Activated CD8-positive, alpha-beta memory T cell treated with anti-CD3 and anti-CD28 coated beads for 48 hours (primary cell): ENCODE results near the gene COL6A1.
"Not testable (repeated sequence)": the region's sequence is repeated elsewhere in the genome, so short reads cannot be mapped to it uniquely, and the experiment has no call there.

Experiments used
- DNase-seq, 3 experiments: peaks; one replicate each; pipeline ENCODE4 v3.0.0-alpha.2; 2020; ENCODE audit warnings: low read depth in 2 of 3, low spot score in 2 of 3

The COL6A1 gene

DNA sequence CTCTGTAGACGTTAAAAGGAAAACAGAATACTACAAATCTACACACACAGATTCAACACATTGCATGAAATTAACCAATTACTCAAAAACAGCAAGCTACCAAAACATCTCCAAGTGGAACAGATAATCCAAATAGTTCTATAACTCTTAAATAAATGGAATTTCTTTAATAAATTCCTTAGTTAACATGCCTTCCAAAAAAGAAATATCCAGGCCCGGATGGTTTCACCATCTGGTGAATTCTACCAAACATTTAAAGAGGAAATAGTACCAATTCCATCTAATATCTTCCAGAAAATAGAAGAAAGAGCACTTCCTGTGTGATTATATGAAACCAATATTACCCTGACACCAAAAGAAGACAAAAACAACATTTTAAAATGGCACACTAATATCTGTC is 63.6 kb downstream of the COL6A1 start:
- no peak for DNase-seq

DNA sequence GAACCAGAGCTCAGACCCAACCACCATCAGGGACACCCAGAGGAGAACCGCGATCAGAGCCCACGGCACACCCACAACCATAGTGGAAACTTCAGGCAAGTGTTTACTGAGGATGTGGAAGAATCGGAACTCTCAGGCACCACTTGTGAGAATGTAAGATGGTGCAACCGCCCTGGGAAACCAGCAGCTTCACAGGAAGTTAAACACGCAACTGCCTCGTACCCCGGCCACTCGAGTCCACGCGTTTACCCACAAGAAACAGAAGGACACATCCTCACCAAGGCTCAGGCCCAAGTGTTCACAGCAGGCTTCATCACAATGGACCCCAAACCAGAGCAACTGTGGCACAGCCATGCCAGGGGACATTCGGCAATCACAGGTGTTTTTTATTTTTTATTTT is 64.9 kb downstream of the COL6A1 start:
- DNase-seq: no peak

DNA sequence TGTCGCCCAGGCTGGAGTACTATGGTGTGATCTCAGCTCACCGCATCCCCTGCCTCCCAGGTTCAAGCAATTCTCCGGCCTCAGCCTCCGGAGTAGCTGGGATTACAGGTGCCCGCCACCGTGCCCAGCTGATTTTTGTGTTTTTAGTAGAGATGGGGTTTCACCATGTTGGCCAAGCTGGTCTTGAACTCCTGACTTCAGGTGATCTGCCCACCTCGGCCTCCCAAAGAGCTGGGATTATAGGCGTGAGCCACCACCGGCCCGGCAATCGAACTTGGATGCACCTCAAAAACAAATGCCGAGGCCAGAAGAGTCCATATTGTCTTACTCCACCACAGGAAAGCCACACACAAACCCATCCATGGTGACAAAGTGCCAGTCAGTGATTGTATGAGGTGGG is 65.3 kb downstream of the COL6A1 start:
- DNase-seq: not testable (repeated sequence)

- DNase-seq: no peak
Observed at GRCh38 chr21:46048926-46049889, 67.6 kb downstream of the COL6A1 start.

DNA sequence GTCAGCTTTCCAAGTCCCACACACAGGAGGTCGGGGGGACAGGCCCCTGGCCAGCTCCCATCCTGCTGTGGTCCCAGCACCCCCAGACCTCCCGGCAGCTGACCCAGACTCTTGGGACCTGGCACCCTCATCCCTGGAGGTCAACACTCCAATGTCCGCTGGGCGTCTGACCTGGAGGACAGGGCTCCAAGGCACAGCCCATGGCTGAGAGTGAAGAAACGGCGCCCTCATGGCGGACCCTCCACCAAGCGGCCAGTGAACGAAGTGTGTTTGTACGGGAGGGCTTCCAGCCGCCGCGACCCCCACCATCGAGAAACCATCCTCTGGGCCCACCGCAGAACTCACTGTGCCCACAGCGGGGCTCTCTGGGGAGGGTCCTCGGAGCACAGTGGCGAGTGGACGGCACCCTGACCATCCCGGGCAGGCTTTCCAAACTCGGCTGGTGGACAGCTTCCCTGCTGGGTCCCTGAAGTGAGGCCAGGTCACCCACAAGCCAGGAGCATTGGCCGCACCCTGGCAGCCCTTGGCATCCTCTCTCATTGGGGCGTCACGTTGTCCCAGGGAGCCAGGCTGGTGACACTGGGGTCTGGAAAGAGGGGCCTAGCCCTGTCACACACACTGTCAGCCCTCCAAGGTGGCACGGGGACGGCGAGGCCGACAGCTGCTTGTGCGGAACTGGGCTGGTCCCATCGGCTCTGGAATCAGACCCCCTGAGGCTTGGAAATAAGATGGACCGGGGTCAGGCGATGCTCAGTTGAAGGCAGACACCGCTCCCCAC is 68.5 kb downstream of the COL6A1 start:
- DNase-seq: no peak

DNA sequence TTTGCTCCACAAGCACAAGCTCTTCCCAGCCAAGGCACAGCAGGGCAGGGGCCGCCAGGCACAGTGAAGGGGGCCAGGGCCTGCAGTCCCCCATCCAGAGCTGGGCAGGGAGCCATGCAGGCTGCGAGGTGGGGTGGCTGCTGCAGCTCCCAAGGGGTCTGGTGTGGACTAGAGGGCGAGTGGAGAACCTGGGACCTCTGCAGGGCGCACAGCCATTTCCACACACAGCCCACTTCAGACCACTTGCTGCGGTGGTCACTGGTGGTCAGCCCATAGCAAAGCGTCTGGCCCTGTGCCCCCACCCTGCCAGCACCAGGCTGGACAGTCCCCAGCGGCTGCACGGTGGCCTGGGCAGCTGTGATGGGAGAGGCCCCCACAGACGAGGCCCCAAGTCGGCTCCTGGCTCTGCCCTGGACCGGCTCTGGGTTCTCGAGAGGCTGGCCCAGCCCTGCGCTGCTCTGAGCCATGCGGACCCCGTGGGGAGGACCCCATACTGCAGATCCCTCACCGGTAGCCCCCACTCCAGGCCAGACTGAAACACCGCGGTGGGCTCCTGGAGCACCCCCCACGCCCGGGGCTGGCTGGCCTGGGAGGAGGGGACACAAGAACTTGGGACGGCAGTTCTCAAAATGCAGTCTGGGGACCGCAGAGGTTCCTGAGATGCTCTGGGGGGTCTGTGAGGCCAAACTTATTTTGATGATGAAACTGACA is 69.3 kb downstream of the COL6A1 start:
- no peak for DNase-seq

DNA sequence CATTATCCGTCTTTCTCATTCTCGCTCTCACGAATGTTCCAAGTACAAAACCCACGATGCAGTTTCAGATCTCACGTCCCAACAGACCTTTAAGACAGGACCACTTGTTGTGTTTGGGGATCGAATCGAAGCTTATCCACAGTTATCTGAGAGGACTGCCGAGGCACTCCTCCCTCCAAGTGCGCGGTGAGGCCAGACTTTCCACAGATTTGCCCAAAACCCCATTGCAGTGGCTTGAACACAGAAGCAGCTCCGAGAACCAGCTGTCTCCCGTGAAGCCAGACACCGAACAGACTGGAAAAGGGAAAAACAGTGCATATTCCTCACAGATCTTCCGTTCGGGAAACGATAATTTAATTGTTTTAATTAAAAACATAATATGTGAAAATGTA is 69.8 kb downstream of the COL6A1 start:
- DNase-seq: no peak

DNA sequence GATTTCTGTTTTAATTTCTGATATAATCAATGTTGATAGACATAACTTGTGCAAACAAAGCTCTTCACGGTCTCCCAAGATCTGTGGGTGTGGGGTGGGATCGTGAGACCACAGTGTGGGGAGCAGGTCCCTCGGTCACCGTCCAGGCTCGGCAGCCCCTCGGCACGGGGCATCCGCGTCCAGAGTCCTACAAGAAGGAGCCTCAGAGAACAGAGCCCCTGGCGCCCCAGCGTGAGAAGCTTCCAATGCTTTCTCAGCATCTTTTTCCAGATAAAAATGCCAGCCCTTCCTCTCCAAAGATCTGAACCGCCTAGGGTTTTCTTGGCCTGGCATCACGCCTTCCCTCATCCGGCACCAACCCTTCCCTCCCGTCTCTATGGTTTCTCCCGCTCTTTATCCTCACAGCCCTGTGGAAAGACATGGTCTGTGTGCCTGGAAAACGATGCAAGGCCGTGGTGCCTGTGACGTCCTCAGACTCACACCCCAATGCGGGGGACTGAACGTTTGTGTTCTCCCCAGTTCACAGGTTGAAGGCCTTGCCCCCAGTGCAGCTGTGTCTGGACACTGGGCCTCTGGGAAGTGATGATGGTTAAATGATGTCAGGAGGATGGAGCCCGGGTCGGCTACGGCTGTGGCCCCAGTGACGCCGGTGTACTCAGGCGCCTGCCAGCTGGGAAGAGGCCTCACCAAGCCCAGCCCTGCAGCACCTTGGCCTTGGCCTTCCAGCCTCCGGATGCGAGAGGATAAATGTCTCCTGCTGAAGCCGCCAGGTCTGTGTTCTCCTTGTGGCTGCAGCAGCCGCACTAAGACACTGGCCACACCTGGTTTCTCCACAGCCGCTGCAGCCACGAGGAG is 70.5 kb downstream of the COL6A1 start:
- DNase-seq: no peak

- DNase-seq: peak in 1 of 3 experiments; percentile 54
Observed at GRCh38 chr21:46052703-46053651, 71.4 kb downstream of the COL6A1 start.

DNA sequence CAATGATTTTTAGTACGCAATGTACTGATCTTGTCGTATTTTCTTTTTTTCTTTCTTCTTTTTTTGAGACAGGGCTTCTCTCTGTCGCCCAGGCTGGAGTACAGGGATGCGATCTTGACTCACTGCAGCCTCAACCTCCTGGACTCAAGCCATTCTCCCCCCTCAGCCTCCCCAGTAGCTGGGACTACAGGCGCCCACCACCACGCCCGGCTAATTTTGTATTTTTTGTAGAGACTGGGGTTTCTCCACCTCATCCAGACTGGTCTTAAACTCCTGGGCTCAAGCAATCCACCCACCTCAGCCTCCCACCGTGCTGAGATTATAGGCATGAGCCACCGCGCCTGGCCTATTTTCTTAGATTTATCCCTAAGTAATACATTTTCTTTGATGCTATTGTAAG is 72.5 kb downstream of the COL6A1 start:
- DNase-seq: no peak

DNA sequence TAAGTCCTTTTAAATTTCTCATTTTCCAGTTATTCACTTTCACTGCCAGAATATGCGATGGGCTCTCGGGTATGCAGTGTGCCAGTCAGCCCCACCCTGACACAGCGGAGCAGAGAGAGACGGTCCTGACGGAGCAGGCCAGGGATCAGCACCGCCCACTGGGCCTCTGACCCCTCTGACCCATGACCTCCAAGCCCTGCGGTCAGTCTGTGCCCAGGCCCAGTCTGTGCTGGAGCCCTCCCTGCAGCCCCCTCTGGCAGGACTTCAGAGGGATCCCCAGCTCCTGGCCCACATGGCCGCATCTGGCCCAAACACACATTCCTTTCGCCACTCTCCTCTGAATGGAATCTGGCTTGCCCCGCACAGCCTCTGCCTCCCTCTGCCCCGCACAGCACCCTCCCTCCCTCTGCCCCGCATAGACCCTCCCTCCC is 72.9 kb downstream of the COL6A1 start:
- DNase-seq: no peak
